OCI-LY7 (cell line): Measurements from ENCODE around the gene NPHS1.

Experiments used
- CTCF ChIP-seq: fragments of 200-600 bp; sonication (generic); conservative IDR thresholded peaks from 2 replicates; pipeline ENCODE4 v1.5.1; 2014; ENCODE audit warnings: mild to moderate bottlenecking, antibody characterized with exemption, low read length, moderate library complexity, mixed read lengths
- EZH2phosphoT487 ChIP-seq: fragments of 200-600 bp; sonication (generic); IDR thresholded peaks from 2 replicates; pipeline ENCODE4 v1.6.1; 2018; ENCODE audit warnings: low read depth, borderline replicate concordance, mild to moderate bottlenecking, mixed run types, antibody characterized with exemption, low read length, moderate library complexity, mixed read lengths

GRCh38 chr19:35859414-35859813 is 7.1 kb upstream of the NPHS1 start:
- no peak for TF ChIP-seq CTCF
- no peak for TF ChIP-seq EZH2phosphoT487
